Measurements from ENCODE around the gene HGFAC. TPM values are rescaled to one million over a fixed set of nuclear protein-coding genes. Genes with fewer than 3 reads are reported as not detected.
"Not testable (repeated sequence)": the region's sequence is repeated elsewhere in the genome, so short reads cannot be mapped to it uniquely, and the experiment has no call there.

HGFAC gene
- total RNA-seq, 2 donors from 2014 or later = 0.95 TPM; not detected in 1

DNA sequence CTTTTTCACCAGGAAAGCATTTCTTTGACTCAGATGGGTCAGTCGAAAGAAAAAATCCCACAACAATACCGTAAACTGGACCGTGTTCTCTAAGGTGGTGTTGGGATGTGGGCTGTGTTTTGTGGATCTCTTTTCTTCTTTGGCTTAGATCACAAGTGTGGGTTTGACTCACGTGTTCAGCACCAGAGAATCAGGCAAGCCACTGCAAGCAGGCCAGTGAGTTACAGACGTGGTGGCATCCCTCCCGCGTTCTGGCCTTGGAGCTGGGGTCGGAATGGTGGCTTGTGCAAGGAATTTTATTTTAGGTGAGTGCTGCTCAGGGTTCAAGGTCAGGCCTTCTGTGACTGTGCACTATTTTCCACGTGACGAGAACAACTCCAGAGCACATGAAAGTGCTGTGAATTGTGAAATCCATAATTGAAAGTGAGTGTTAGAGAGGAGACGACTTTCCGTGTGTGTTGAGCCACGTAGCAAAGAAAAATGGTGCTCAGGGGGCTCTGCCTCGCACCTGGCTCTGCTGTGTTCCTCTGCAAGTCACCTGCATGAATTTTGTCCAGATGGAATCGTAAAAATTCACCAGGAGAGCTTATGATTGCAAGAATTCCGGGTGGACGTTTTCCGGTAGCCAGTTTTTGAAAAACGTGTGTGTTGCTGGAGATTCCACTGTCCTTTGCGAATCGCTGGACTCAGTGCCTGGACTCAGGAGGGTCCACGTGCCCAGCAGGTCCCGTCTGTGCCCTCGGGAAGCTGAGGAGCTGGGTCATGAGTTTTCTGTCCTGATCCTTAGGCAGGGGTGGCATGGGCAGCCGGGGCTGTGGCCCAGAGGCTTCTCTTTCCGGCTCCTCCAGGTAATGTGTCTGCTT lies 33.6 kb upstream of the HGFAC start:
- H3K9me3 ChIP-seq = no peaks in the 10 kb centered on the region
- no peaks in the 10 kb centered on the region for H3K36me3 ChIP-seq
- peaks cover 8 to 34% of the 10 kb centered on the region in 2 donors for H3K4me1 ChIP-seq (ENCODE audit: control insufficient read depth in 1 of 2, low read depth in 2 of 2)
- DNase-seq (ENCODE audit: low spot score) (no peak), ATAC-seq (ENCODE audit: insufficient number of reproducible peaks, low FRiP score, low read depth) (no peak)
- TF ChIP-seq, protein P1, sequence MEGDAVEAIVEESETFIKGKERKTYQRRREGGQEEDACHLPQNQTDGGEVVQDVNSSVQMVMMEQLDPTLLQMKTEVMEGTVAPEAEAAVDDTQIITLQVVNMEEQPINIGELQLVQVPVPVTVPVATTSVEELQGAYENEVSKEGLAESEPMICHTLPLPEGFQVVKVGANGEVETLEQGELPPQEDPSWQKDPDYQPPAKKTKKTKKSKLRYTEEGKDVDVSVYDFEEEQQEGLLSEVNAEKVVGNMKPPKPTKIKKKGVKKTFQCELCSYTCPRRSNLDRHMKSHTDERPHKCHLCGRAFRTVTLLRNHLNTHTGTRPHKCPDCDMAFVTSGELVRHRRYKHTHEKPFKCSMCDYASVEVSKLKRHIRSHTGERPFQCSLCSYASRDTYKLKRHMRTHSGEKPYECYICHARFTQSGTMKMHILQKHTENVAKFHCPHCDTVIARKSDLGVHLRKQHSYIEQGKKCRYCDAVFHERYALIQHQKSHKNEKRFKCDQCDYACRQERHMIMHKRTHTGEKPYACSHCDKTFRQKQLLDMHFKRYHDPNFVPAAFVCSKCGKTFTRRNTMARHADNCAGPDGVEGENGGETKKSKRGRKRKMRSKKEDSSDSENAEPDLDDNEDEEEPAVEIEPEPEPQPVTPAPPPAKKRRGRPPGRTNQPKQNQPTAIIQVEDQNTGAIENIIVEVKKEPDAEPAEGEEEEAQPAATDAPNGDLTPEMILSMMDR (IDR thresholded peaks at IDR 0.05) = no peak
- H3K27me3 ChIP-seq (replicated peaks; ENCODE audit: insufficient read depth) = no peaks in the 10 kb centered on the region
- no peak overlapping the region for H3K4me3 ChIP-seq
- no peak overlapping the region for H3K27ac ChIP-seq

DNA sequence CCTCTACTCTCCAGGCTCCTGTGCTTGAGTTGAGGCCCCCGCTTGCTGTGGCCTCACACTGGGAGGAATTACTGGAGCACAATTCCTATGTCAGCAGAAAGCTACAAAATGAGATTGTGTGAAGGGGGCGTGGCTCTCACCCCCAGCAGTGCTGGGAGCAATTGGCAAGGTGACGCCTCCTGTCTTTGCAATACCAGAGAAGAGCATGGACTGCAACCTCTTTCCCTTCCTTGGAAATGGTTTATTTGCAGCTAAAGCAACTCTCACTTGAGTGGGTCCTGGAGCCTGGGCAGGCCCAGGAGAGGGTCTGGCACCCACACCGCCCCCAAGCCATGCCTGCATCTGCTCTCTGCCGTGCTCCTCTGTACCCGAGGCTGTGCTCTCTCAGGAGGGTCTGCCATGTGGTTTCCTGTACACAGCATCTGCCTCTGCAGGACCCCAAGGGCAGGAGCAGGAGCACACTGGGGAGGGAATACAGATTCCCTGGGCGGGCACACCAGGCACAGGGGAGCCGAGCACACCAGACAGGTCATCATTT lies 32.9 kb upstream of the HGFAC start:
- no peak for DNase-seq (ENCODE audit: low spot score)
- Histone ChIP-seq H3K36me3 (no peaks in the 10 kb centered on the region), H3K4me1 (ENCODE audit: control insufficient read depth in 1 of 2, low read depth in 2 of 2) (peaks cover 7 to 27% of the 10 kb centered on the region in 2 donors), H3K4me3 (no peak overlapping the region), H3K27me3 (replicated peaks; ENCODE audit: insufficient read depth) (no peaks in the 10 kb centered on the region), H3K9me3 (no peaks in the 10 kb centered on the region), H3K27ac (no peak overlapping the region)
- ATAC-seq (ENCODE audit: insufficient number of reproducible peaks, low FRiP score, low read depth) = no peak
- TF ChIP-seq, protein P1 (IDR thresholded peaks at IDR 0.05) = no peak

DNA sequence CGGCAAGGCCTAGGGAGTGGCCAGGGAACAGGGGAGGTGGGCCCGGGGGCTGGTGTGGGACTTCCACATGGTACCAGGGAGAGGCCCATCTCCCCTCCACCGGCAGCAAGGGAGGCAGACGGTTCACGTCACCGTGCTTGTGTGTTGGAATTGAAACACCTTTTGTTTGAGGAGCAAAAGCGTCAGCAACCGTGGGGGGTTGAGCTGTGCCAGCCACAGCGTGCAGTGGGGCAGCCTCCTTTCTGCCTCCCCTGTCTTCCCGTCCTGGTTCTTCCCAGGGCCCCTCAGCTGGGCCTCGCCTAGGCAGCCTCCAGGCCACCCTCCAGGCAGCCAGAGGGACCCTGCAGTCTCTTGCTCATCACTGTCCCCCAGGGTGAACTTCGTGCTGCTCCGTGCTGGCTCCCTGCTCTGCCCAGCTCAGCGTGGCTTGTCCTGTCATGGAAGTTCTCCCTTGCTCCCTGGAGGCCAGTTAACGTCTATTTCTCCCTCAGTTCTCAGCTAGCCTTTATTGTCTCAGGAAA lies 32.1 kb upstream of the HGFAC start:
- peaks cover 7 to 21% of the 10 kb centered on the region in 2 donors for H3K4me1 ChIP-seq (ENCODE audit: control insufficient read depth in 1 of 2, low read depth in 2 of 2)
- H3K36me3 ChIP-seq = no peaks in the 10 kb centered on the region
- TF ChIP-seq, protein P1 (IDR thresholded peaks at IDR 0.05) = no peak
- H3K27me3 ChIP-seq (replicated peaks; ENCODE audit: insufficient read depth) = no peaks in the 10 kb centered on the region
- no peak overlapping the region for H3K4me3 ChIP-seq
- no peak overlapping the region for H3K27ac ChIP-seq
- ATAC-seq (ENCODE audit: insufficient number of reproducible peaks, low FRiP score, low read depth) (no peak), DNase-seq (ENCODE audit: low spot score) (no peak)
- H3K9me3 ChIP-seq = no peaks in the 10 kb centered on the region

DNA sequence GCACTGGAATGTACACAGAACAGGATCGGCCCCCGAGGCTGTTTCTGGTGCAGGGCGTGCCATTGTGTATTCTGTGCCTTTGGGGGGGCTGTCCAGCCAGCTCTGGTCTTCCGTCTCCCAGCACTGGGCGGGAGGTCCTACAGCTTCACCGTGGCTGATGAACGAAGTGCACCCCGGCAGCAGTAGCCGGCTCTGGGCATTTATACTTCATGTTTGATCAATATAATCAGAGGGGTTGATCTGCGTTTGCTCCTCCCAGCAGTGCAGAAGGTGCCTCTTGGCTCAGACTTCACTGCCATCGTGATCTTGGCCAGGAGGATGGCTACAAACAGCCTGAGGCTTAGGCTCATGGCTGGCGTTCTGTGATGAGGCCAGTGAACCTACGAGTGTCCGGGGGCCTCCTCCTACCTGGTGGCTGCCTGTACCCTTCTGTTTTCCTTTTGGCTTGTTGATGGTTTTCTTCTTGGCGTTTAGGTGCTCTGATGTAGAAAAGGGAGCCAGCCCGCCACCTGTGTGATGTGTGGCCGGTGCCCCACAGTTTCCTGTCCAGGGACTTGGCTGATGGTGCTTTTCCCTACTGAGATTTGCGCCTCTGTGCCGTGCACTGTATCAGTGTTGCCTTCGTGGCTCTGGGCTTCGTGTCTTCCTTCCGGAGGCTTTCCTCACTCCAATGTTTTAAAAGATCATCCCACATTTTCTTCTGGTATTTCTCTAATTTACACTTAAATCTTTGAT lies 31.2 kb upstream of the HGFAC start:
- ATAC-seq (ENCODE audit: insufficient number of reproducible peaks, low FRiP score, low read depth) = no peak
- no peaks in the 10 kb centered on the region for H3K9me3 ChIP-seq
- TF ChIP-seq, protein P1 (IDR thresholded peaks at IDR 0.05) = no peak
- H3K36me3 ChIP-seq = peaks cover 1% of the 10 kb centered on the region
- H3K27ac ChIP-seq = no peak overlapping the region
- DNase-seq (ENCODE audit: low spot score) = no peak
- no peak overlapping the region for H3K4me3 ChIP-seq
- H3K27me3 ChIP-seq (replicated peaks; ENCODE audit: insufficient read depth) = no peaks in the 10 kb centered on the region
- peaks cover 2 to 11% of the 10 kb centered on the region in 2 donors for H3K4me1 ChIP-seq (ENCODE audit: control insufficient read depth in 1 of 2, low read depth in 2 of 2)

DNA sequence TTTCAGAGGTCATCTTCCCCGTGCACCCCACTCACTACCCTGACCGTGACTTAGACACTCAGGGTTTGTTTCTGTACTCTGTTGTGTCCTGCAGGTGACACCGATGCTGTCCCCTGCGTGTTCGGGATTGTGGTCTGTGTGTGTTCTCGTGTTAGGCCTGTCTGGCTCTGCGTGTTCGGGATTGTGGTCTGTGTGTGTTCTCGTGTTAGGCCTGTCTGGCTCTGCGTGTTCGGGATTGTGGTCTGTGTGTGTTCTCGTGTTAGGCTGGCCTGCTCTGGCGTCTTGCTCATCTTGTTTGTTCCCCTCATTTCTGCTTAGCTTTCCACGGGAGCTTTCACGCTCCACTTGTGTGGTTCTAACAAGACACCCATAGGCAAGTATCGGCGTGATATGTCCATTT lies 30.6 kb upstream of the HGFAC start:
- not testable (repeated sequence) for DNase-seq (ENCODE audit: low spot score); H3K4me1 ChIP-seq (ENCODE audit: control insufficient read depth in 1 of 2, low read depth in 2 of 2); H3K27ac ChIP-seq; ATAC-seq (ENCODE audit: insufficient number of reproducible peaks, low FRiP score, low read depth); H3K4me3 ChIP-seq; H3K9me3 ChIP-seq; H3K27me3 ChIP-seq (replicated peaks; ENCODE audit: insufficient read depth); H3K36me3 ChIP-seq
